Cardiac muscle cell (in vitro differentiated cells and primary cell): Measurements from ENCODE around the gene FHOD1. TPM values are rescaled to one million over a fixed set of nuclear protein-coding genes. Genes with fewer than 3 reads are reported as not detected.
A peak's percentile ranks its signal among the peaks of the same experiment; 100 is the strongest.

Experiments used
- DNase-seq, 2 donors: peaks; one replicate each; pipeline versions ENCODE4 v3.0.0 to v3.0.0-alpha.2; 2010 to 2017; ENCODE audit warnings: low read depth in 1 of 2, low spot score in 1 of 2
- H3K27ac ChIP-seq: fragments of 200-600 bp; sonication (generic); 2 replicates; pipeline ENCODE4 v1.5.1; 2016
- H3K27me3 ChIP-seq: fragments of 200-600 bp; sonication (generic); 2 replicates; pipeline ENCODE4 v1.6.0; 2016; ENCODE audit warnings: control low read depth
- H3K36me3 ChIP-seq: fragments of 200-600 bp; sonication (generic); 2 replicates; pipeline ENCODE4 v1.5.1; 2016; ENCODE audit warnings: control low read depth
- H3K4me1 ChIP-seq: fragments of 200-600 bp; sonication (generic); 2 replicates; pipeline ENCODE4 v1.8.1; 2017; ENCODE audit warnings: low read depth, mild to moderate bottlenecking, mixed run types
- H3K4me3 ChIP-seq: fragments of 200-600 bp; sonication (generic); 2 replicates; pipeline ENCODE4 v1.5.1; 2016; ENCODE audit warnings: mild to moderate bottlenecking
- H3K9me3 ChIP-seq: fragments of 200-600 bp; sonication (generic); 2 replicates; pipeline ENCODE4 v1.5.1; 2017; ENCODE audit warnings: low read depth, mild to moderate bottlenecking, control low read depth
- CTCF ChIP-seq: IDR thresholded peaks from 2 replicates; pipeline ENCODE4 v1.5.1; 2012; ENCODE audit warnings: low read depth, mild to moderate bottlenecking, low read length
- polyA plus RNA-seq: library from polyadenylated mRNA; unstranded; fragments of >200 nt; fragmentation: Nextera tagmentation; extraction: Ambion mirVana; gene quantifications from 2 replicates; pipeline ENCODE4 v1.2.1, GENCODE V29; 2016
- total RNA-seq: library from RNA; depleted of rRNA; stranded (reverse); fragments of >200 nt; gene quantifications from 2 replicates; pipeline ENCODE4 v1.2.3, GENCODE V29; 2016

Gene FHOD1
- total and polyA plus RNA-seq, 2 experiments from 2014 or later = 17.9 to 18.5 TPM

GRCh38 chr16:67186550-67186950 is 60.7 kb downstream of the FHOD1 start:
- peaks cover 7% of the 10 kb centered on the region for H3K27me3 ChIP-seq
- no peak overlapping the region for H3K27ac ChIP-seq
- H3K9me3 ChIP-seq = no peaks in the 10 kb centered on the region
- H3K4me1 ChIP-seq = peaks cover 4% of the 10 kb centered on the region
- DNase-seq = no peak
- H3K4me3 ChIP-seq = no peak overlapping the region
- no peaks in the 10 kb centered on the region for H3K36me3 ChIP-seq
- no peak for TF ChIP-seq CTCF

GRCh38 chr16:67185651-67186134 is 61.6 kb downstream of the FHOD1 start:
- Histone ChIP-seq H3K9me3 (no peaks in the 10 kb centered on the region), H3K27me3 (peaks cover 7% of the 10 kb centered on the region), H3K4me1 (peaks cover 4% of the 10 kb centered on the region), H3K36me3 (no peaks in the 10 kb centered on the region), H3K27ac (no peak overlapping the region), H3K4me3 (no peak overlapping the region)
- no peak for TF ChIP-seq CTCF
- no peak for DNase-seq

GRCh38 chr16:67184995-67185650 is 62.2 kb downstream of the FHOD1 start:
- Histone ChIP-seq H3K36me3 (no peaks in the 10 kb centered on the region), H3K4me1 (peaks cover 4% of the 10 kb centered on the region), H3K4me3 (no peak overlapping the region), H3K9me3 (no peaks in the 10 kb centered on the region), H3K27ac (no peak overlapping the region), H3K27me3 (peaks cover 7% of the 10 kb centered on the region)
- DNase-seq = peak; percentile 95 to 97
- peak; percentile 87 for TF ChIP-seq CTCF

- Histone ChIP-seq H3K4me1 (peaks cover 4% of the 10 kb centered on the region), H3K27ac (no peak overlapping the region), H3K36me3 (no peaks in the 10 kb centered on the region), H3K27me3 (peaks cover 7% of the 10 kb centered on the region), H3K9me3 (no peaks in the 10 kb centered on the region), H3K4me3 (peak overlapping the region; percentile 61)
- peak in 1 of 2 donors; percentile 54 for DNase-seq
- TF ChIP-seq CTCF = no peak
These were observed 62.8 kb downstream of the FHOD1 start for GRCh38 chr16:67184453-67184994.

- peak within 1 kb of the TSS; percentile 61 for H3K4me3 ChIP-seq
- peaks cover 10% of the 10 kb centered on the region for H3K27me3 ChIP-seq
- peaks cover 4% of the 10 kb centered on the region for H3K4me1 ChIP-seq
- no peaks in the 10 kb centered on the region for H3K9me3 ChIP-seq
- no peak for TF ChIP-seq CTCF
- H3K36me3 ChIP-seq = no peaks in the 10 kb centered on the region
- peak; percentile 97 to 99 for DNase-seq
- H3K27ac ChIP-seq = peak within 1 kb of the TSS; percentile 97
These were observed 63.4 kb downstream of the FHOD1 start, which contains the start of gene MATCAP1 for GRCh38 chr16:67183627-67184452. MATCAP1 (minus strand) TSS chr16:67183963; CDS start chr16:67180610, 3,353 bp downstream.
